ENCODE measurements around the gene MALAT1. TPM values are rescaled to one million over a fixed set of nuclear protein-coding genes. Genes with fewer than 3 reads are reported as not detected.

Gene MALAT1
- total and polyA plus RNA-seq, 2 of the 13 experiments (the other 11 are each of a cell fraction or from before 2014, with no cell fraction given), result 143 to 1,237 TPM

- no peak for TF ChIP-seq ZNF704 (CRISPR knock-in tag; IDR thresholded peaks at IDR 0.05; ENCODE audit: borderline replicate concordance)
- TF ChIP-seq, protein P1, sequence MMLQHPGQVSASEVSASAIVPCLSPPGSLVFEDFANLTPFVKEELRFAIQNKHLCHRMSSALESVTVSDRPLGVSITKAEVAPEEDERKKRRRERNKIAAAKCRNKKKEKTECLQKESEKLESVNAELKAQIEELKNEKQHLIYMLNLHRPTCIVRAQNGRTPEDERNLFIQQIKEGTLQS (CRISPR knock-in tag; IDR thresholded peaks at IDR 0.05), result no peak; the same call in 1 of the 2 replicates
- TF ChIP-seq SRF (IDR thresholded peaks at IDR 0.05; ENCODE audit: low read depth, low read length), result no peak
- 0 out of 2 replicates have a peak, but pooled peaks have one; percentile 35 for TF ChIP-seq ZMYM4 (CRISPR knock-in tag; IDR thresholded peaks at IDR 0.05)
- TF ChIP-seq, protein P2, sequence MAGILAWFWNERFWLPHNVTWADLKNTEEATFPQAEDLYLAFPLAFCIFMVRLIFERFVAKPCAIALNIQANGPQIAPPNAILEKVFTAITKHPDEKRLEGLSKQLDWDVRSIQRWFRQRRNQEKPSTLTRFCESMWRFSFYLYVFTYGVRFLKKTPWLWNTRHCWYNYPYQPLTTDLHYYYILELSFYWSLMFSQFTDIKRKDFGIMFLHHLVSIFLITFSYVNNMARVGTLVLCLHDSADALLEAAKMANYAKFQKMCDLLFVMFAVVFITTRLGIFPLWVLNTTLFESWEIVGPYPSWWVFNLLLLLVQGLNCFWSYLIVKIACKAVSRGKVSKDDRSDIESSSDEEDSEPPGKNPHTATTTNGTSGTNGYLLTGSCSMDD (CRISPR knock-in tag; IDR thresholded peaks at IDR 0.05), result no peak
- TF ChIP-seq AGO2 (optimal IDR thresholded peaks at IDR 0.05; ENCODE audit: low read depth, low read length), result peak; percentile 73
- TF ChIP-seq HOXA9 (CRISPR knock-in tag; IDR thresholded peaks at IDR 0.05; ENCODE audit: borderline replicate concordance), result no peak
- TF ChIP-seq ZNF143 (CRISPR knock-in tag; IDR thresholded peaks at IDR 0.05), result no peak
- no peak for TF ChIP-seq NFIB (CRISPR knock-in tag; IDR thresholded peaks at IDR 0.05; ENCODE audit: borderline replicate concordance)
- TF ChIP-seq ARID2 (CRISPR knock-in tag; IDR thresholded peaks at IDR 0.05; ENCODE audit: borderline replicate concordance), result no peak
- TF ChIP-seq ZNF839 (CRISPR knock-in tag; IDR thresholded peaks at IDR 0.05; ENCODE audit: borderline replicate concordance), result no peak
- TF ChIP-seq ZFYVE20 (CRISPR knock-in tag; IDR thresholded peaks at IDR 0.05; ENCODE audit: borderline replicate concordance, low read depth), result peak; percentile 76; the same call in 1 of the 2 replicates
- no peak; the same call in 1 of the 2 replicates for TF ChIP-seq KAT8 (CRISPR knock-in tag; IDR thresholded peaks at IDR 0.05)
- no peak for TF ChIP-seq SUZ12 (IDR thresholded peaks at IDR 0.05; ENCODE audit: low read depth, low read length)
- no peak for TF ChIP-seq GLMP (CRISPR knock-in tag; IDR thresholded peaks at IDR 0.05; ENCODE audit: borderline replicate concordance)
- TF ChIP-seq ZNF737 (CRISPR knock-in tag; IDR thresholded peaks at IDR 0.05; ENCODE audit: borderline replicate concordance), result no peak
- no peak for TF ChIP-seq ZNF878 (CRISPR knock-in tag; IDR thresholded peaks at IDR 0.05)
- no peak for TF ChIP-seq ESRRA (CRISPR knock-in tag; IDR thresholded peaks at IDR 0.05; ENCODE audit: low read depth)
- peak; percentile 46; the same call in 1 of the 2 replicates for TF ChIP-seq EEA1 (CRISPR knock-in tag; IDR thresholded peaks at IDR 0.05; ENCODE audit: borderline replicate concordance)
- TF ChIP-seq, protein P3, sequence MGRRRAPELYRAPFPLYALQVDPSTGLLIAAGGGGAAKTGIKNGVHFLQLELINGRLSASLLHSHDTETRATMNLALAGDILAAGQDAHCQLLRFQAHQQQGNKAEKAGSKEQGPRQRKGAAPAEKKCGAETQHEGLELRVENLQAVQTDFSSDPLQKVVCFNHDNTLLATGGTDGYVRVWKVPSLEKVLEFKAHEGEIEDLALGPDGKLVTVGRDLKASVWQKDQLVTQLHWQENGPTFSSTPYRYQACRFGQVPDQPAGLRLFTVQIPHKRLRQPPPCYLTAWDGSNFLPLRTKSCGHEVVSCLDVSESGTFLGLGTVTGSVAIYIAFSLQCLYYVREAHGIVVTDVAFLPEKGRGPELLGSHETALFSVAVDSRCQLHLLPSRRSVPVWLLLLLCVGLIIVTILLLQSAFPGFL (CRISPR knock-in tag; IDR thresholded peaks at IDR 0.05), result no peak
- peak; percentile 43 for TF ChIP-seq TEAD3 (CRISPR knock-in tag; optimal IDR thresholded peaks at IDR 0.05; ENCODE audit: borderline replicate concordance)
- no peak for TF ChIP-seq MIER3 (CRISPR knock-in tag; IDR thresholded peaks at IDR 0.05; ENCODE audit: borderline replicate concordance)
Measured at GRCh38 chr11:65524741-65525545, 26.1 kb downstream of the MALAT1 start, which contains the start of gene SCYL1 (continued).

Data from HepG2 (cell line).